Measurements from ENCODE around the gene ENOX1.

DNA sequence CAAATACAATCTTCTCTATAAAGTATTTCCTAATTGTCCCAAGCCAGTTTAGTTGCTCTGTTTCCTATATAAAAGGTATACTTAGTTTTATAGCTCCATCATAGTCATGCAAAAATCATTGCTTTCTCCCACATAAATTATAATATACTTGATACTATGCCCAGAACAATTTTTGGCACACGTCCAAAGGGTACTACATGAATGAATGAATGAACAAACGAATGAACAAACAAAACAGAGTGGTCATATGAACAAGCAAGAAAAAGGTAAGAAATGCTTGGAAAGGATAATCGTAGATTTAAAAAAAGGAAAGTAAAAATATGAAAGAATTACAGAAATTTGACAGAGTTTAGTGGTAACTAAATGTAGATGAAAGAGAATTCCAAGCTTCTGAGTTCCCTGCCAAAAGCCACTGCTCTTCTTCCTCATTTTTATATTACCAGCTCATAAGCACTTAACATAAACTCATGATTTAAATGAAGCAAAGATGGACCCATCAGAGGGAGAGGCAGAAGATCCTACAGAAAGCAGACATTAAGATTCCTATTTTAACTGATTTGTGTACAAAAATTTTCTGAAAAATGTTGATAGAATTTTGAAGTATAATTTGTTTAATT, 123.2 kb downstream of the ENOX1 start:
- TF ChIP-seq, protein P1, sequence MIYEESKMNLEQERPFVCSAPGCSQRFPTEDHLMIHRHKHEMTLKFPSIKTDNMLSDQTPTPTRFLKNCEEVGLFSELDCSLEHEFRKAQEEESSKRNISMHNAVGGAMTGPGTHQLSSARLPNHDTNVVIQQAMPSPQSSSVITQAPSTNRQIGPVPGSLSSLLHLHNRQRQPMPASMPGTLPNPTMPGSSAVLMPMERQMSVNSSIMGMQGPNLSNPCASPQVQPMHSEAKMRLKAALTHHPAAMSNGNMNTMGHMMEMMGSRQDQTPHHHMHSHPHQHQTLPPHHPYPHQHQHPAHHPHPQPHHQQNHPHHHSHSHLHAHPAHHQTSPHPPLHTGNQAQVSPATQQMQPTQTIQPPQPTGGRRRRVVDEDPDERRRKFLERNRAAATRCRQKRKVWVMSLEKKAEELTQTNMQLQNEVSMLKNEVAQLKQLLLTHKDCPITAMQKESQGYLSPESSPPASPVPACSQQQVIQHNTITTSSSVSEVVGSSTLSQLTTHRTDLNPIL (CRISPR knock-in tag; IDR thresholded peaks at IDR 0.05; ENCODE audit: low read depth), result no peak
- TF ChIP-seq ZC3H10 (CRISPR knock-in tag; IDR thresholded peaks at IDR 0.05), result no peak
- no peak for TF ChIP-seq OSR1 (CRISPR knock-in tag; IDR thresholded peaks at IDR 0.05)
- no peak for TF ChIP-seq ARNTL (CRISPR knock-in tag; IDR thresholded peaks at IDR 0.05; ENCODE audit: borderline replicate concordance, low read depth)
- no peak for TF ChIP-seq ZFP3 (CRISPR knock-in tag; IDR thresholded peaks at IDR 0.05)
- no peak for TF ChIP-seq ZNF565 (CRISPR knock-in tag; conservative IDR thresholded peaks at IDR 0.05; ENCODE audit: low read depth)
- no peak for TF ChIP-seq TOX (CRISPR knock-in tag; IDR thresholded peaks at IDR 0.05; ENCODE audit: borderline replicate concordance)
- TF ChIP-seq GLIS3 (CRISPR knock-in tag; IDR thresholded peaks at IDR 0.05), result no peak
- no peak for TF ChIP-seq SNAI2 (CRISPR knock-in tag; IDR thresholded peaks at IDR 0.05)
- TF ChIP-seq CSDC2 (CRISPR knock-in tag; IDR thresholded peaks at IDR 0.05), result no peak
